Urothelium cell line (cell line): Measurements from ENCODE around the gene ALDH5A1.
A peak's percentile ranks its signal among the peaks of the same experiment; 100 is the strongest.

Source experiments
- DNase-seq: peaks from one replicate; pipeline ENCODE4 v3.0.0; 2011; ENCODE audit warnings: low spot score, mixed read lengths
- FAIRE-seq: peaks from 2 replicates; lab custom pipeline; 2011; peaks lifted over from hg19 to GRCh38; lab: Jason Lieb, UNC

ALDH5A1 gene

GRCh38 chr6:24494821-24495795, at the start of gene ALDH5A1:
Gene ALDH5A1 (plus strand): TSS chr6:24494969. CDS start chr6:24494997, 28 bp downstream.
- FAIRE-seq = no peak
- DNase-seq = peak; percentile 78

GRCh38 chr6:24445704-24446103, 49.1 kb upstream of the ALDH5A1 start:
- FAIRE-seq (no peak), DNase-seq (no peak)

GRCh38 chr6:24446670-24447069, 48.1 kb upstream of the ALDH5A1 start:
- DNase-seq = no peak
- FAIRE-seq = no peak

- FAIRE-seq = no peak
These were observed 46.4 kb upstream of the ALDH5A1 start for GRCh38 chr6:24448396-24448795.

GRCh38 chr6:24448828-24449525, 45.8 kb upstream of the ALDH5A1 start:
- DNase-seq (no peak), FAIRE-seq (no peak)

More at GRCh38 chr6:24448396-24448795, 46.4 kb upstream of the ALDH5A1 start:
- DNase-seq = no peak

- DNase-seq = no peak
- FAIRE-seq = no peak
These were observed 43.0 kb upstream of the ALDH5A1 start for GRCh38 chr6:24451581-24452388.

- DNase-seq (no peak), FAIRE-seq (no peak)
These were observed 40.8 kb upstream of the ALDH5A1 start for GRCh38 chr6:24453921-24454320.

GRCh38 chr6:24454452-24454851, 40.3 kb upstream of the ALDH5A1 start:
- no peak for FAIRE-seq
- no peak for DNase-seq

- no peak for FAIRE-seq
- no peak for DNase-seq
These were observed 39.7 kb upstream of the ALDH5A1 start for GRCh38 chr6:24455061-24455460.

GRCh38 chr6:24458134-24458533, 36.6 kb upstream of the ALDH5A1 start:
- FAIRE-seq = no peak
- DNase-seq = no peak

- DNase-seq (no peak), FAIRE-seq (no peak)
These were observed 35.8 kb upstream of the ALDH5A1 start for GRCh38 chr6:24458941-24459340.

GRCh38 chr6:24460966-24461365, 33.8 kb upstream of the ALDH5A1 start:
- no peak for FAIRE-seq
- no peak for DNase-seq

- FAIRE-seq (no peak), DNase-seq (no peak)
These were observed 30.3 kb upstream of the ALDH5A1 start for GRCh38 chr6:24464253-24465038.

GRCh38 chr6:24469811-24470210, 25.0 kb upstream of the ALDH5A1 start:
- FAIRE-seq (no peak), DNase-seq (no peak)

- DNase-seq (no peak), FAIRE-seq (no peak)
These were observed 22.6 kb upstream of the ALDH5A1 start for GRCh38 chr6:24472181-24472580.

- FAIRE-seq = no peak
These were observed 18.1 kb upstream of the ALDH5A1 start for GRCh38 chr6:24476631-24477030.

GRCh38 chr6:24477070-24477469, 17.7 kb upstream of the ALDH5A1 start:
- FAIRE-seq (no peak), DNase-seq (no peak)

More at GRCh38 chr6:24476631-24477030, 18.1 kb upstream of the ALDH5A1 start:
- no peak for DNase-seq

GRCh38 chr6:24478903-24479302, 15.9 kb upstream of the ALDH5A1 start:
- FAIRE-seq = no peak
- no peak for DNase-seq

- no peak for FAIRE-seq
- DNase-seq = no peak
These were observed 14.1 kb upstream of the ALDH5A1 start for GRCh38 chr6:24480705-24481104.

- FAIRE-seq = no peak
- DNase-seq = no peak
These were observed 13.3 kb upstream of the ALDH5A1 start for GRCh38 chr6:24481449-24481848.
